GM19193 (cell line): ENCODE results near the gene ACTR2.
A peak's percentile ranks its signal among the peaks of the same experiment; 100 is the strongest.

Source experiments
- POLR2A ChIP-seq: IDR thresholded peaks from 4 replicates; pipeline ENCODE4 v1.6.1; 2011; ENCODE audit not compliant: insufficient read depth, insufficient read length; ENCODE audit errors: extremely low read depth

ACTR2 gene

GRCh38 chr2:65227456-65228262 lies at the start of gene ACTR2:
ACTR2 (plus strand) TSS chr2:65227831; CDS start chr2:65227910, 79 bp downstream.
- peak; percentile 93 for TF ChIP-seq POLR2A

DNA sequence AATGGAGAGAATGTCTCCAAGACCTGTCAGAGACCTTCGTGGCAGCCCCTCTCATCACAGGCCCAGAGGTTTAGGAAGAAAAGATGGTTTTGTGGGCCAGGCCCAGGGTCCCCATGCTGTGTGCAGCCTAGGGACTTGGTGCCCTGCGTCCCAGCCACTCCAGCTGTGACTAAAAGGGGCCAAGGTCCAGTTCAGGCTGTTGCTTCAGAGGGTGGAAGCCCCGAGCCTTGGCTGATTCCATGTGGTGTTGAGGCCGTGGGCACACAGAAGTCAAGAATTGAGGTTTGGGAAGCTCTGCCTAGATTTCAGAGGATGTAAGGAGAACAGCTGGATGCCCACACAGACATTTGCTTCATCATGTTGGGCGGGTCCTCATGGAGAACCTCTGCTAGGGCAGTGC lies 45.1 kb upstream of the ACTR2 start:
- no peak for TF ChIP-seq POLR2A

GRCh38 chr2:65185012-65185411 lies 42.6 kb upstream of the ACTR2 start:
- TF ChIP-seq POLR2A: no peak

DNA sequence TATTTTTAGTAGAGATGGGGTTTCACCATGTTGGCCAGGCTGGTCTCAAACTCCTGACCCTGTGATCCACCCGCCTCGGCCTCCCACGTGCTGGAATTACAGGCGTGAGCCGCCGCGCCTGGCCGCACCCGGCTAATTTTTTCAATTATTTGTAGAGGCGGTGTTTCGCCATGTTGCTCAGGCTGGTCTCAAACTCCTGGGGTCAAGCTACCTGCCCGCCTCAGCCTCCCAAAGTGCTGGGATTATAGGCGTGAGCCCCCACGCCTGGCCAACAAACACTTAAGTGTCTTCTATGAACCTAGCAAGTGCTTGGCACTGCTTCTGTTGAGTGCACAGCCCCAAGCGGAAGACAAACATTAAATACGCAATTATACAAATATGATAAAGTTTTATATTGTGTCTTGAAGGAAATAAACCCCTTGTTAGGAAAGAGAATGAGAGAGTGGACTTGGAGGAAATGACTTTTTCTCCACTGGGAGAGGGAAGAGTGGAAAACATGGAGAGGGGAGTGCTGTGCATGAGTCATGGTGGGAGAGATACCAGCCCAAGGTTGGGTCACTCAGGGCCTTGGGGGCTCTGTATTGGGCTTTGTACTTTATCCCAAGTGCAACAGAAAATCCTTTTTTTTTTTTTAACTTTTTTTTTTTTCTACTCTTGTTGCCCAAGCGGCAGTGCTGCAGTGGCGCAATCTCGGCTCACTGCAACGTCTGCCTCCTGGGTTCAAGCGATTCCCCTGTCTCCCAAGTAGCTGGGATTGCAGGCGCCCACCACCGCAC lies 41.4 kb upstream of the ACTR2 start:
- TF ChIP-seq POLR2A: no peak

GRCh38 chr2:65186872-65187851 lies 40.5 kb upstream of the ACTR2 start:
- no peak for TF ChIP-seq POLR2A

DNA sequence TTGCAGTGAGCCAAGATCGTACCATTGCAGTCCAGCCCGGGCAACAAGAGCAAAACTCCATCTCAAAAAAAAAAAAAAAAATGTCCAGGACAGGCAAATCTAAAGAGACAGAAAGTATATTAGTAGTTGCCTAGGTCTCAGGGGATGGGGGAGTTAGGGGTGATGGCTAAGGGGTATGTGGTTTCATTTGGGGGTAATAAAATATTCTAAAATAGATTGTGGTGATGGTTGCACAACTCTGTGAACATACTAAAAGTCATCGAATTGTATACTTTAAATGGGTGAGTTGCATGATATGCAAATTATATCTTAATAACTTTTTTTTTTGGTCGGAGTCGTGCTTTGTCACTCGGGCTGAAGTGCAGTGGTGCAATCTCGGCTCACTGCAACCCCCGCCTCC lies 34.2 kb upstream of the ACTR2 start:
- TF ChIP-seq POLR2A: no peak

GRCh38 chr2:65198737-65199136 lies 28.9 kb upstream of the ACTR2 start:
- TF ChIP-seq POLR2A: no peak

DNA sequence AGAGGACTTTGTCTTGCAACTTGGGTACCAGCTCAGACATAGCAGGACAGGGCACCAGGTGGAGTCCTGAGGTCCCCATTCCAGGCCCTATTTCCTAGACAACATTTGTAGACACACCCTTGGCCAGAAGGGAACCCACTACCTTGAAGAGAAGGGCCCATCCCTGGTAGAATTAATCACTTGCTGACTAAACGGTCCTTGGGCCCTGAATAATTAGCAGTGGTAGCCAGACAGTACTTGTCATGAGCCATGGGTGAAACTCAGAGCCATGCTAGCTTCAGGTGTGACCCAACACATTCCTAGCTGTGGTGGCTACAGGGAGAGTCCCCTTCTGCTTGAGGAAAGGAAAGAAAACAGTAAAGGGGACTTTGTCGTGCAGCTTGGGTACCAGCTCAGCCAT lies 28.5 kb upstream of the ACTR2 start:
- TF ChIP-seq POLR2A: no peak

GRCh38 chr2:65199891-65200290 lies 27.7 kb upstream of the ACTR2 start:
- TF ChIP-seq POLR2A: no peak

DNA sequence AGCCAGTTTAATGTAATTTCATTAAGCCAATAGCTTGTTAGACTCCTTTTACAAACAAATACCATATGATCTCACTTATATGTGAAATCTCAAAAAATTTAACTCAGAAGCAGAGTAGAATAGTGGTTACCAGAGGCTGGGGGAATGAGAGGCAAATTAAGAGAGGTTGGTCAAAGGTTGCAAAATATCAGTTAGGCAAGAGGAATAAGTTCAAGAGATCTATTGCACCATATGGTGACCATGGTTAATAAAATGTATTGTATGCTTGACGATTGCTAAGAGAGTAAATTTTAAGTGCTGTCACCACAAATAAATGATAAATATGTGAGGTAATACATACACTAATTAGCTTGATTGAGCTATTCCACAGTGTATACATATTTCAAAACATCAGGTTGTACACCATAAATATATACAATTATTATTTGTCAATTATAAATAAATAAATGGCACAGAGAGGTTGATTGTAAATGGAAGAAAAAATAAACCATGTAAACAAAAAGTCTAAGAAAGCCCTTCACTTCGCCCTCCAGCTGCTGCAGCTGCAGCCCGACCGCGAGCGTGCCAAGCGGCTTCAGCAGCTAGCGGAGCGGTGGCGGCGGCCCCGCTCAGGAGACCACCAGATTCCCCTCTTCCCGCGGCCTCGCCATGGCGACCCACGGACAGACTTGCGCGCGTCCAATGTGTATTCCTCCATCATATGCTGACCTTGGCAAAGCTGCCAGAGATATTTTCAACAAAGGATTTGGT lies 23.0 kb upstream of the ACTR2 start:
- no peak for TF ChIP-seq POLR2A

DNA sequence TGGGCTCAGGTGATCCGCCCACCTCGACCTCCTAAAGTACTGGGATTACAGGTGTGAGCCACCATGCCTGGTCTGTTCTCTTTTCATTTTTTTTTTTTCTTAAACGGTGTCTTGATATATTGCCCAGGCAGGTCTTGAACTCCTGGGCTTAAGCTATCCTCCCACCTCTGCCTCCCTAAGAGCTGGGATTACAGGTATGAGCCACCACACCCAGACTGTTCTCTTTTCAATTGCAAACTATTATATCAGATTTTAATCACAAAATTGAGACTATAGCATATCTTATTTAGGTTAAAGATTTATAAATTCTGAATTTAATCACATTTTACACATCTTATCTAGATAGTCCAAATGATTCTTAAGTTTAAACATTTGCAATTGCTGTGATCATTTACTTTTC lies 15.5 kb upstream of the ACTR2 start:
- TF ChIP-seq POLR2A: no peak

- TF ChIP-seq POLR2A: no peak
These were observed 15.0 kb upstream of the ACTR2 start for GRCh38 chr2:65212619-65213018.

- TF ChIP-seq POLR2A: no peak
These were observed 14.6 kb upstream of the ACTR2 start for GRCh38 chr2:65213035-65213434.

GRCh38 chr2:65214361-65214760 lies 13.3 kb upstream of the ACTR2 start:
- TF ChIP-seq POLR2A: no peak
